ENCODE data around the gene KIAA1671. TPM values are rescaled to one million over a fixed set of nuclear protein-coding genes. Genes with fewer than 3 reads are reported as not detected.

KIAA1671 gene
- total and polyA plus RNA-seq, 4 donors = 8.7 to 35.9 (median 19.1) TPM

DNA sequence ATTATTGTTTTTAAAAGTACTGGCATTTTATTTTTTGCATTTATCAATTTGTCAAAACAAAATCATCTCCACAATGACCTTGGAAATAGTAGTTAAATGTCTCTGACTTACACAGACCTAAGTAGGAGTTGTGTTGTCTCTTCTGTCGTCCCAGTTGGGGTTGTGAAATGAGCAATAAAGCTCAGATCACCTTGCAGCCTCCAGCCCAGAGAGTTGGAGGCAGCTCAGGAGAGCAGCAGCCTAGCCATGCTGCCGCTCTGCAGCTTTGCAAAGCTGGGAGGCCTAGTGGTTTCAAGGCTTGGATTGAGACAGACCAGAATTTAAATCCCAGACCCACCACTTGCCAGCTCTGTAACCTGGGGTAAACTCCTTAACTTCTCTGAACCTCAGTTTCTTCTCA lies 181.9 kb downstream of the KIAA1671 start:
- no peak for DNase-seq (ENCODE audit: low spot score)
- H3K4me1 ChIP-seq (ENCODE audit: control insufficient read depth in 4 of 4, insufficient read depth in 4 of 4, low read length in 3 of 4) = peaks cover 18 to 73% (median 53%) of the 10 kb centered on the region in 4 donors
- no peaks in the 10 kb centered on the region for H3K9me3 ChIP-seq (ENCODE audit: control insufficient read depth in 4 of 4, low read length in 3 of 4)
- no peak overlapping the region for H3K4me3 ChIP-seq (ENCODE audit: low read depth in 1 of 3, low read length in 3 of 3)
- H3K27me3 ChIP-seq (ENCODE audit: control insufficient read depth in 4 of 4, insufficient read depth in 4 of 4, low read length in 3 of 4) = no peaks in the 10 kb centered on the region
- no peak for TF ChIP-seq FOXA1 (IDR thresholded peaks at IDR 0.05)
- TF ChIP-seq RXRA (IDR thresholded peaks at IDR 0.05) = peak in 1 of 2 donors; percentile 3
- TF ChIP-seq, protein P1, sequence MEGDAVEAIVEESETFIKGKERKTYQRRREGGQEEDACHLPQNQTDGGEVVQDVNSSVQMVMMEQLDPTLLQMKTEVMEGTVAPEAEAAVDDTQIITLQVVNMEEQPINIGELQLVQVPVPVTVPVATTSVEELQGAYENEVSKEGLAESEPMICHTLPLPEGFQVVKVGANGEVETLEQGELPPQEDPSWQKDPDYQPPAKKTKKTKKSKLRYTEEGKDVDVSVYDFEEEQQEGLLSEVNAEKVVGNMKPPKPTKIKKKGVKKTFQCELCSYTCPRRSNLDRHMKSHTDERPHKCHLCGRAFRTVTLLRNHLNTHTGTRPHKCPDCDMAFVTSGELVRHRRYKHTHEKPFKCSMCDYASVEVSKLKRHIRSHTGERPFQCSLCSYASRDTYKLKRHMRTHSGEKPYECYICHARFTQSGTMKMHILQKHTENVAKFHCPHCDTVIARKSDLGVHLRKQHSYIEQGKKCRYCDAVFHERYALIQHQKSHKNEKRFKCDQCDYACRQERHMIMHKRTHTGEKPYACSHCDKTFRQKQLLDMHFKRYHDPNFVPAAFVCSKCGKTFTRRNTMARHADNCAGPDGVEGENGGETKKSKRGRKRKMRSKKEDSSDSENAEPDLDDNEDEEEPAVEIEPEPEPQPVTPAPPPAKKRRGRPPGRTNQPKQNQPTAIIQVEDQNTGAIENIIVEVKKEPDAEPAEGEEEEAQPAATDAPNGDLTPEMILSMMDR (IDR thresholded peaks at IDR 0.05; ENCODE audit: low read depth, low read length, missing input control) = no peak
- TF ChIP-seq, protein P2, sequence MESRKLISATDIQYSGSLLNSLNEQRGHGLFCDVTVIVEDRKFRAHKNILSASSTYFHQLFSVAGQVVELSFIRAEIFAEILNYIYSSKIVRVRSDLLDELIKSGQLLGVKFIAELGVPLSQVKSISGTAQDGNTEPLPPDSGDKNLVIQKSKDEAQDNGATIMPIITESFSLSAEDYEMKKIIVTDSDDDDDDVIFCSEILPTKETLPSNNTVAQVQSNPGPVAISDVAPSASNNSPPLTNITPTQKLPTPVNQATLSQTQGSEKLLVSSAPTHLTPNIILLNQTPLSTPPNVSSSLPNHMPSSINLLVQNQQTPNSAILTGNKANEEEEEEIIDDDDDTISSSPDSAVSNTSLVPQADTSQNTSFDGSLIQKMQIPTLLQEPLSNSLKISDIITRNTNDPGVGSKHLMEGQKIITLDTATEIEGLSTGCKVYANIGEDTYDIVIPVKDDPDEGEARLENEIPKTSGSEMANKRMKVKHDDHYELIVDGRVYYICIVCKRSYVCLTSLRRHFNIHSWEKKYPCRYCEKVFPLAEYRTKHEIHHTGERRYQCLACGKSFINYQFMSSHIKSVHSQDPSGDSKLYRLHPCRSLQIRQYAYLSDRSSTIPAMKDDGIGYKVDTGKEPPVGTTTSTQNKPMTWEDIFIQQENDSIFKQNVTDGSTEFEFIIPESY (IDR thresholded peaks at IDR 0.05) = no peak
- WGBS = 59% methylated on average over 2 of the region's 2 CpGs
- no peaks in the 10 kb centered on the region for H3K36me3 ChIP-seq (ENCODE audit: control insufficient read depth in 4 of 4, insufficient read depth in 3 of 4, low read depth in 1 of 4, low read length in 3 of 4)
- H3K9ac ChIP-seq (ENCODE audit: low read depth in 1 of 2, low read length in 2 of 2) = no peak overlapping the region
- peak overlapping the region; percentile 57 to 80 for H3K27ac ChIP-seq (ENCODE audit: low read depth in 1 of 2, low read length in 2 of 2)

DNA sequence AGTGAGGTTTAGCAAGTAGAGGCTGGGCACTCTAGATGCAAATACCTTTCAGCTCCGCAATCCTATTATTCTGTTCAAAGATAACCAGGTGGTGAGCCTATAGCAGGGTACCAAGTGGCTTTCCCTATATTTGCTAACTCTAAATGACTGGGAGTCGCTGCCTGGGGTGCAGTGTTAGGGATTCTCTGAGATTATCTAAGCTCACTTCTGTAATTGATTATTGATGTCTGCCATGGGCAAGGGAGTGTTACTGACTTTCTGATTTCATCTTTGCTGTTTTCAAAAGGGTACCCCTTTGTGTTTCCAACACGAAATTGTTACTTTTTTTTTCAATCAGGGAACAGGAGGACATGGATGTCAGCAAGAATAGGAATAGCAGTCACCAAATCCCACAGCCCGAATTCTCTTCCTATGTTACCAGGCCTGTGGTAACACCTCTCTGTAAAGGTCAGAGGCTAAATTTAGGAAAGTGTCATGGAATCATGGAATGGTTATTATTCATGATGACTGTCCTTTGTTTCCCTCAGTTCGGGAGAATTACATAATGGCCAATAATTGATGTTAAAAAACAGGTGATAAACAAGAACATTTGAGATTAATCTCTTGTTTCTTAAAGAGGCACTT lies 184.5 kb downstream of the KIAA1671 start:
- Histone ChIP-seq H3K4me3 (ENCODE audit: low read depth in 1 of 3, low read length in 3 of 3) (no peak overlapping the region), H3K9ac (ENCODE audit: low read depth in 1 of 2, low read length in 2 of 2) (peak overlapping the region in 1 of 2 donors; percentile 76), H3K36me3 (ENCODE audit: control insufficient read depth in 4 of 4, insufficient read depth in 3 of 4, low read depth in 1 of 4, low read length in 3 of 4) (peaks cover 0 to 2% (median 0%) of the 10 kb centered on the region in 4 donors), H3K9me3 (ENCODE audit: control insufficient read depth in 4 of 4, low read length in 3 of 4) (no peaks in the 10 kb centered on the region), H3K27me3 (ENCODE audit: control insufficient read depth in 4 of 4, insufficient read depth in 4 of 4, low read length in 3 of 4) (no peaks in the 10 kb centered on the region), H3K27ac (ENCODE audit: low read depth in 1 of 2, low read length in 2 of 2) (peak overlapping the region; percentile 88 to 90), H3K4me1 (ENCODE audit: control insufficient read depth in 4 of 4, insufficient read depth in 4 of 4, low read length in 3 of 4) (peaks cover 13 to 53% (median 44%) of the 10 kb centered on the region in 4 donors)
- 61% methylated on average over 5 of the region's 5 CpGs for WGBS
- DNase-seq (ENCODE audit: low spot score) = no peak
- no peak for TF ChIP-seq HNF4G (IDR thresholded peaks at IDR 0.05)
- TF ChIP-seq, protein P2 (IDR thresholded peaks at IDR 0.05) = no peak
- TF ChIP-seq, protein P1 (IDR thresholded peaks at IDR 0.05; ENCODE audit: low read depth, low read length, missing input control) = no peak
- TF ChIP-seq, protein P3, sequence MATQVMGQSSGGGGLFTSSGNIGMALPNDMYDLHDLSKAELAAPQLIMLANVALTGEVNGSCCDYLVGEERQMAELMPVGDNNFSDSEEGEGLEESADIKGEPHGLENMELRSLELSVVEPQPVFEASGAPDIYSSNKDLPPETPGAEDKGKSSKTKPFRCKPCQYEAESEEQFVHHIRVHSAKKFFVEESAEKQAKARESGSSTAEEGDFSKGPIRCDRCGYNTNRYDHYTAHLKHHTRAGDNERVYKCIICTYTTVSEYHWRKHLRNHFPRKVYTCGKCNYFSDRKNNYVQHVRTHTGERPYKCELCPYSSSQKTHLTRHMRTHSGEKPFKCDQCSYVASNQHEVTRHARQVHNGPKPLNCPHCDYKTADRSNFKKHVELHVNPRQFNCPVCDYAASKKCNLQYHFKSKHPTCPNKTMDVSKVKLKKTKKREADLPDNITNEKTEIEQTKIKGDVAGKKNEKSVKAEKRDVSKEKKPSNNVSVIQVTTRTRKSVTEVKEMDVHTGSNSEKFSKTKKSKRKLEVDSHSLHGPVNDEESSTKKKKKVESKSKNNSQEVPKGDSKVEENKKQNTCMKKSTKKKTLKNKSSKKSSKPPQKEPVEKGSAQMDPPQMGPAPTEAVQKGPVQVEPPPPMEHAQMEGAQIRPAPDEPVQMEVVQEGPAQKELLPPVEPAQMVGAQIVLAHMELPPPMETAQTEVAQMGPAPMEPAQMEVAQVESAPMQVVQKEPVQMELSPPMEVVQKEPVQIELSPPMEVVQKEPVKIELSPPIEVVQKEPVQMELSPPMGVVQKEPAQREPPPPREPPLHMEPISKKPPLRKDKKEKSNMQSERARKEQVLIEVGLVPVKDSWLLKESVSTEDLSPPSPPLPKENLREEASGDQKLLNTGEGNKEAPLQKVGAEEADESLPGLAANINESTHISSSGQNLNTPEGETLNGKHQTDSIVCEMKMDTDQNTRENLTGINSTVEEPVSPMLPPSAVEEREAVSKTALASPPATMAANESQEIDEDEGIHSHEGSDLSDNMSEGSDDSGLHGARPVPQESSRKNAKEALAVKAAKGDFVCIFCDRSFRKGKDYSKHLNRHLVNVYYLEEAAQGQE (IDR thresholded peaks at IDR 0.05) = no peak
- TF ChIP-seq RXRA (IDR thresholded peaks at IDR 0.05) = no peak
- TF ChIP-seq FOXA2 (IDR thresholded peaks at IDR 0.05) = no peak

Data from liver (tissue), 9 donors.